ENCODE results near the gene NKIRAS1. TPM values are rescaled to one million over a fixed set of nuclear protein-coding genes. Genes with fewer than 3 reads are reported as not detected.
A peak's percentile ranks its signal among the peaks of the same experiment; 100 is the strongest.

Gene NKIRAS1
- total and polyA plus RNA-seq, 2 donors (not counting 1 experiment from before 2014, with no cell fraction given) = 15.8 to 17.8 TPM

DNA sequence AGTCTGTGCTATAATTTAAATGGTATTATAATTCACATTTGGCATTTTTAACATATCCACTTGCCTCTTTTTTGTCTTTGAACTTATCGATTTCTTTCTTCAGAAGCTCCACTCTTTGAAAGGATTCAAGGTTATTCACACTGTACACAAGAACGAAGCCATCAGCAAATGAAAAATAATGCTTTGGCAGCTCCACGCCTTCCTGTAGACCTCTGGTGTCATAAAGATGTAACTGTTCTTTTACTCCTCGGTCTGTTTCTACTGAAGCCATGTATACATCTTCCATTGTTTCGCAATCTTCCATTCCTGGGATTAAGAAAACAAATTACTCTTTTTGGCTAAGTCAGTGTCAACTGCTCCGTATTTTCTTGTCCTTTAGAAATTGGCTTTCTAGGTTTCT is 16.0 kb downstream of the NKIRAS1 start:
- Histone ChIP-seq H3K9me3 (ENCODE audit: control insufficient read depth, insufficient read depth, low read depth, low read length) (no peaks in the 10 kb centered on the region), H3K79me2 (ENCODE audit: control insufficient read depth, insufficient read depth, low read length) (no peaks in the 10 kb centered on the region), H3K4me1 (ENCODE audit: control insufficient read depth, extremely low read depth, insufficient read depth, low read length) (no peaks in the 10 kb centered on the region), H3K36me3 (ENCODE audit: control insufficient read depth, insufficient read depth, low read length) (peaks cover 2% of the 10 kb centered on the region), H4K20me1 (ENCODE audit: control insufficient read depth, extremely low read depth, insufficient read depth, low read length) (no peaks in the 10 kb centered on the region), H2AFZ (ENCODE audit: low read length) (no peak overlapping the region), H3K4me3 (replicated peaks in 1 of 4; ENCODE audit: control extremely low read depth in 1 of 4, insufficient read depth in 1 of 4, low read depth in 3 of 4, low read length in 4 of 4) (no peak overlapping the region), H3K9ac (ENCODE audit: insufficient read depth, low read length) (no peak overlapping the region), H3K4me2 (ENCODE audit: extremely low read depth, insufficient read depth, low read length) (no peak overlapping the region), H3K27ac (ENCODE audit: insufficient read depth, low read length) (no peak overlapping the region), H3K27me3 (ENCODE audit: control insufficient read depth, insufficient read depth, low read length) (no peaks in the 10 kb centered on the region)
- DNase-seq (ENCODE audit: low read depth in 2 of 2) = peak in 1 of 2 donors; percentile 74
- no peak for TF ChIP-seq EZH2 (IDR thresholded peaks at IDR 0.05; ENCODE audit: low read length, missing control alignments)
- TF ChIP-seq CTCF (conservative IDR thresholded peaks at IDR 0.05 in 1 of 2, IDR thresholded peaks at IDR 0.05 in 1 of 2; ENCODE audit: low read depth in 1 of 2, low read length in 2 of 2) = peak in 1 of 2 donors; percentile 23

GRCh38 chr3:23895181-23895580 is 21.6 kb downstream of the NKIRAS1 start:
- H3K4me2 ChIP-seq (ENCODE audit: extremely low read depth, insufficient read depth, low read length) = no peak overlapping the region

GRCh38 chr3:23894254-23895061 is 22.3 kb downstream of the NKIRAS1 start:
- Histone ChIP-seq H3K4me2 (ENCODE audit: extremely low read depth, insufficient read depth, low read length) (no peak overlapping the region), H4K20me1 (ENCODE audit: control insufficient read depth, extremely low read depth, insufficient read depth, low read length) (no peaks in the 10 kb centered on the region), H3K9me3 (ENCODE audit: control insufficient read depth, insufficient read depth, low read depth, low read length) (no peaks in the 10 kb centered on the region), H3K27ac (ENCODE audit: insufficient read depth, low read length) (no peak overlapping the region), H3K36me3 (ENCODE audit: control insufficient read depth, insufficient read depth, low read length) (peaks cover 5% of the 10 kb centered on the region), H3K4me3 (replicated peaks in 1 of 4; ENCODE audit: control extremely low read depth in 1 of 4, insufficient read depth in 1 of 4, low read depth in 3 of 4, low read length in 4 of 4) (no peak overlapping the region), H3K79me2 (ENCODE audit: control insufficient read depth, insufficient read depth, low read length) (no peaks in the 10 kb centered on the region), H2AFZ (ENCODE audit: low read length) (no peak overlapping the region), H3K4me1 (ENCODE audit: control insufficient read depth, extremely low read depth, insufficient read depth, low read length) (no peaks in the 10 kb centered on the region), H3K27me3 (ENCODE audit: control insufficient read depth, insufficient read depth, low read length) (no peaks in the 10 kb centered on the region), H3K9ac (ENCODE audit: insufficient read depth, low read length) (no peak overlapping the region)
- no peak for TF ChIP-seq CTCF (conservative IDR thresholded peaks at IDR 0.05 in 1 of 2, IDR thresholded peaks at IDR 0.05 in 1 of 2; ENCODE audit: low read depth in 1 of 2, low read length in 2 of 2)
- TF ChIP-seq EZH2 (IDR thresholded peaks at IDR 0.05; ENCODE audit: low read length, missing control alignments) = no peak
- no peak for DNase-seq (ENCODE audit: low read depth in 2 of 2)

More at GRCh38 chr3:23895181-23895580, 21.6 kb downstream of the NKIRAS1 start:
- Histone ChIP-seq H3K9ac (ENCODE audit: insufficient read depth, low read length) (no peak overlapping the region), H3K4me3 (replicated peaks in 1 of 4; ENCODE audit: control extremely low read depth in 1 of 4, insufficient read depth in 1 of 4, low read depth in 3 of 4, low read length in 4 of 4) (no peak overlapping the region), H3K79me2 (ENCODE audit: control insufficient read depth, insufficient read depth, low read length) (no peaks in the 10 kb centered on the region), H3K9me3 (ENCODE audit: control insufficient read depth, insufficient read depth, low read depth, low read length) (no peaks in the 10 kb centered on the region), H2AFZ (ENCODE audit: low read length) (no peak overlapping the region), H4K20me1 (ENCODE audit: control insufficient read depth, extremely low read depth, insufficient read depth, low read length) (no peaks in the 10 kb centered on the region), H3K27me3 (ENCODE audit: control insufficient read depth, insufficient read depth, low read length) (no peaks in the 10 kb centered on the region), H3K36me3 (ENCODE audit: control insufficient read depth, insufficient read depth, low read length) (peaks cover 2% of the 10 kb centered on the region), H3K27ac (ENCODE audit: insufficient read depth, low read length) (no peak overlapping the region), H3K4me1 (ENCODE audit: control insufficient read depth, extremely low read depth, insufficient read depth, low read length) (no peaks in the 10 kb centered on the region)
- TF ChIP-seq EZH2 (IDR thresholded peaks at IDR 0.05; ENCODE audit: low read length, missing control alignments) (no peak), CTCF (conservative IDR thresholded peaks at IDR 0.05 in 1 of 2, IDR thresholded peaks at IDR 0.05 in 1 of 2; ENCODE audit: low read depth in 1 of 2, low read length in 2 of 2) (no peak)
- no peak for DNase-seq (ENCODE audit: low read depth in 2 of 2)
